Measurements from ENCODE around the gene TSPAN4.

DNA sequence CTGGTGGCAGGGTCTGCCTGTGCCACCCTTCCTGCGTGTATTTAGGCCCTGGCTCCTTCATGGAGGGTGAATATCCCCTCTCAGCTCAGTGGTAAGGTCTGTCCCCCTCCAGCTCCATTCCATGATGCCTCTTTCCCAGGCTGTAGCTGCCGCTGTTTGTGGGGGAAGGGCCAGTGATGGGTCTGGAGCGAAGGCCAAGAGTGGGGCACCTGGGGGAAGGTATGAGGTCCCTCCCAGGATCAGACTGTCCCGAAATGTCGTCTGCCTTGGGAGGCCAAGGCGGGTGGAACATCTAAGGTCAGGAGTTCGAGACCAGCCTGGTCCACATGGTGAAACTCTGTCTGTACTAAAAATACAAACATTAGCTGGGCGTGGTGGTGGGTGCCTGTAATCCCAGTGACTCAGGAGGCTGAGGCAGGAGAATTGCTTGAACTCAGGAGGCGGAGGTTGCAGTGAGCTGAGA lies 8.8 kb upstream of the TSPAN4 start:
- TF ChIP-seq SUZ12 (IDR thresholded peaks at IDR 0.05; ENCODE audit: unreplicated experiment) (no peak), BRCA1 (IDR thresholded peaks at IDR 0.05; ENCODE audit: low read depth, low read length) (no peak), CHD2 (IDR thresholded peaks at IDR 0.05; ENCODE audit: borderline replicate concordance, low read depth, low read length) (no peak), POLR2AphosphoS5 (IDR thresholded peaks at IDR 0.05; ENCODE audit: low read length) (no peak), SMARCA5 (IDR thresholded peaks at IDR 0.05) (no peak), POLR2A (IDR thresholded peaks at IDR 0.05; ENCODE audit: low read depth, low read length) (no peak), ATF7 (IDR thresholded peaks at IDR 0.05; ENCODE audit: low read depth) (no peak), TBL1XR1 (IDR thresholded peaks at IDR 0.05; ENCODE audit: low read depth, low read length) (no peak)
- TF ChIP-seq, protein P1, sequence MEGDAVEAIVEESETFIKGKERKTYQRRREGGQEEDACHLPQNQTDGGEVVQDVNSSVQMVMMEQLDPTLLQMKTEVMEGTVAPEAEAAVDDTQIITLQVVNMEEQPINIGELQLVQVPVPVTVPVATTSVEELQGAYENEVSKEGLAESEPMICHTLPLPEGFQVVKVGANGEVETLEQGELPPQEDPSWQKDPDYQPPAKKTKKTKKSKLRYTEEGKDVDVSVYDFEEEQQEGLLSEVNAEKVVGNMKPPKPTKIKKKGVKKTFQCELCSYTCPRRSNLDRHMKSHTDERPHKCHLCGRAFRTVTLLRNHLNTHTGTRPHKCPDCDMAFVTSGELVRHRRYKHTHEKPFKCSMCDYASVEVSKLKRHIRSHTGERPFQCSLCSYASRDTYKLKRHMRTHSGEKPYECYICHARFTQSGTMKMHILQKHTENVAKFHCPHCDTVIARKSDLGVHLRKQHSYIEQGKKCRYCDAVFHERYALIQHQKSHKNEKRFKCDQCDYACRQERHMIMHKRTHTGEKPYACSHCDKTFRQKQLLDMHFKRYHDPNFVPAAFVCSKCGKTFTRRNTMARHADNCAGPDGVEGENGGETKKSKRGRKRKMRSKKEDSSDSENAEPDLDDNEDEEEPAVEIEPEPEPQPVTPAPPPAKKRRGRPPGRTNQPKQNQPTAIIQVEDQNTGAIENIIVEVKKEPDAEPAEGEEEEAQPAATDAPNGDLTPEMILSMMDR (IDR thresholded peaks at IDR 0.05 in 2 of 3, conservative IDR thresholded peaks at IDR 0.05 in 1 of 3; ENCODE audit: control insufficient read depth in 2 of 3, extremely low read depth in 1 of 3, insufficient read depth in 1 of 3, low read depth in 3 of 3, low read length in 3 of 3), result no peak
- TF ChIP-seq, protein P2, sequence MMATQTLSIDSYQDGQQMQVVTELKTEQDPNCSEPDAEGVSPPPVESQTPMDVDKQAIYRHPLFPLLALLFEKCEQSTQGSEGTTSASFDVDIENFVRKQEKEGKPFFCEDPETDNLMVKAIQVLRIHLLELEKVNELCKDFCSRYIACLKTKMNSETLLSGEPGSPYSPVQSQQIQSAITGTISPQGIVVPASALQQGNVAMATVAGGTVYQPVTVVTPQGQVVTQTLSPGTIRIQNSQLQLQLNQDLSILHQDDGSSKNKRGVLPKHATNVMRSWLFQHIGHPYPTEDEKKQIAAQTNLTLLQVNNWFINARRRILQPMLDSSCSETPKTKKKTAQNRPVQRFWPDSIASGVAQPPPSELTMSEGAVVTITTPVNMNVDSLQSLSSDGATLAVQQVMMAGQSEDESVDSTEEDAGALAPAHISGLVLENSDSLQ (IDR thresholded peaks at IDR 0.05), result no peak
- TF ChIP-seq, protein P3, sequence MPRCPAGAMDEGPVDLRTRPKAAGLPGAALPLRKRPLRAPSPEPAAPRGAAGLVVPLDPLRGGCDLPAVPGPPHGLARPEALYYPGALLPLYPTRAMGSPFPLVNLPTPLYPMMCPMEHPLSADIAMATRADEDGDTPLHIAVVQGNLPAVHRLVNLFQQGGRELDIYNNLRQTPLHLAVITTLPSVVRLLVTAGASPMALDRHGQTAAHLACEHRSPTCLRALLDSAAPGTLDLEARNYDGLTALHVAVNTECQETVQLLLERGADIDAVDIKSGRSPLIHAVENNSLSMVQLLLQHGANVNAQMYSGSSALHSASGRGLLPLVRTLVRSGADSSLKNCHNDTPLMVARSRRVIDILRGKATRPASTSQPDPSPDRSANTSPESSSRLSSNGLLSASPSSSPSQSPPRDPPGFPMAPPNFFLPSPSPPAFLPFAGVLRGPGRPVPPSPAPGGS (IDR thresholded peaks at IDR 0.05; ENCODE audit: borderline replicate concordance, insufficient read depth, low read depth, low read length, poor library complexity, severe bottlenecking), result no peak
